Breast epithelium (tissue), 4 donors: Measurements from ENCODE around the gene C14orf180. TPM values are rescaled to one million over a fixed set of nuclear protein-coding genes. Genes with fewer than 3 reads are reported as not detected.
"Not testable (repeated sequence)": the region's sequence is repeated elsewhere in the genome, so short reads cannot be mapped to it uniquely, and the experiment has no call there.

Experiments used
- DNase-seq, 2 donors: peaks; one replicate each; pipeline ENCODE4 v3.0.0-alpha.2; 2019; ENCODE audit warnings: low spot score in 2 of 2
- H3K27ac ChIP-seq, 2 donors: fragments of 200-600 bp; sonication (generic) in 1 of 2; one replicate each; pipeline ENCODE4 v1.5.1; 2016 to 2019; ENCODE audit warnings: mild to moderate bottlenecking in 1 of 2
- H3K27me3 ChIP-seq, 2 donors: fragments of 200-600 bp; sonication (generic) in 1 of 2; one replicate each; pipeline versions ENCODE4 v1.5.1 to v1.6.0; 2017 to 2019; ENCODE audit warnings: control low read depth in 1 of 2, mild to moderate bottlenecking in 1 of 2
- H3K36me3 ChIP-seq: fragments of 200-600 bp; one replicate; pipeline ENCODE4 v1.5.1; 2019
- H3K4me1 ChIP-seq, 2 donors: fragments of 200-600 bp; sonication (generic); one replicate each; pipeline ENCODE4 v1.5.1; 2016 to 2019; ENCODE audit warnings: control low read depth in 1 of 2
- H3K4me3 ChIP-seq, 3 donors: fragments of 200-600 bp; sonication (generic); 1 replicate in 2 of 3; 2 replicates in 1 of 3; pipeline ENCODE4 v1.5.1; 2016 to 2019; ENCODE audit warnings: mild to moderate bottlenecking in 3 of 3, moderate library complexity in 2 of 3
- H3K9me3 ChIP-seq, 2 donors: fragments of 200-600 bp; sonication (generic) in 1 of 2; one replicate each; pipeline ENCODE4 v1.5.1; 2016 to 2019; ENCODE audit warnings: control low read depth in 1 of 2
- POLR2A ChIP-seq: fragments of 450-650 bp; IDR thresholded peaks from one replicate; pipeline ENCODE4 v1.6.1; 2016; ENCODE audit warnings: antibody characterized with exemption, mild to moderate bottlenecking, moderate library complexity
- POLR2AphosphoS5 ChIP-seq, 3 donors: sonication (generic); formaldehyde crosslinking; IDR thresholded peaks; one replicate each; pipeline ENCODE4 v1.6.1; 2017; ENCODE audit warnings: antibody characterized with exemption in 3 of 3
- intact Hi-C: fragments of 100-400 bp; cut with DNase I; formaldehyde crosslinking; loops from one replicate; pipeline ENCODE4 v1.15.1; 2023; ENCODE audit warnings: low total_unique reads
- total RNA-seq, 3 donors: library from RNA; depleted of rRNA; stranded (reverse); fragments of >200 nt; gene quantifications; one replicate each; pipeline ENCODE4 v1.1.0, GENCODE V29; 2016
- TF ChIP-seq, protein P1 (sequence below), 3 donors: fragments of 450-650 bp; IDR thresholded peaks; one replicate each; pipeline ENCODE4 v1.5.1; 2016 to 2017; ENCODE audit warnings: antibody characterized with exemption in 3 of 3, mild to moderate bottlenecking in 3 of 3, moderate library complexity in 3 of 3

The C14orf180 gene
- total RNA-seq, 3 donors from 2014 or later = 1.3 to 32.3 (median 4.2) TPM

DNA sequence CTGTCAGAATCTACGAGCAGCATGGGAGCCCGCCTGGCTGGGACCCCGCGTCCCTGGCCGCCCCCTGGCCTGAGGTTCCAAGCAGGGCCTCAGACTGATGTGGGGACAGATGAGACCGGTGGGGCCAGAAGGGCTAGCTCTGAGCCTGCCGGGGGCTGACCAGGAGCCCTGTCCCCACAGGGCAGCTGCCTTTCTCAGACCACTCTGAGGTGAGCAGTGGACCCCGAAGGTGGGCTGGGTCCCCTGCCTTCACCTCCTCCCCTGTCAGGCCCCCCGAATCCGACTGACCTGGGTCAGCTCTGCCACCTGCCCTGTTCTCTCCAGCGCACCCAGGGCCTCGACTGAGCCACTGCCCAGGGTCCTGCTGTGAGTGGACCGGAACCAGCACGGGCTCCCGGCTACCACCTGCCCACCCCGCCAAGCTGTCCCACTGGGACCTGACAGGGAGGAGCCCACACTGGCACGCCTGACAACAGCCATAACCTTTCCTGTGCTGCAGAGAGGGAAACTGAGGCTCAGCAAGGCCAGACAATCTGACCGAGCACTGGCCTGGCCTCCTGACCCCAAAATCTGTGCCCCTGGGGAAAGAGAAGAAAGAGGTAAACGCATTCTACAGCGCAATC lies 54.7 kb downstream of the C14orf180 start:
- no peak for DNase-seq
- Histone ChIP-seq H3K36me3 (no peaks in the 10 kb centered on the region), H3K27me3 (peaks cover 0 to 48% of the 10 kb centered on the region in 2 donors), H3K9me3 (no peaks in the 10 kb centered on the region), H3K4me3 (no peak overlapping the region), H3K4me1 (no peaks in the 10 kb centered on the region), H3K27ac (no peak overlapping the region)
- TF ChIP-seq, protein P1, sequence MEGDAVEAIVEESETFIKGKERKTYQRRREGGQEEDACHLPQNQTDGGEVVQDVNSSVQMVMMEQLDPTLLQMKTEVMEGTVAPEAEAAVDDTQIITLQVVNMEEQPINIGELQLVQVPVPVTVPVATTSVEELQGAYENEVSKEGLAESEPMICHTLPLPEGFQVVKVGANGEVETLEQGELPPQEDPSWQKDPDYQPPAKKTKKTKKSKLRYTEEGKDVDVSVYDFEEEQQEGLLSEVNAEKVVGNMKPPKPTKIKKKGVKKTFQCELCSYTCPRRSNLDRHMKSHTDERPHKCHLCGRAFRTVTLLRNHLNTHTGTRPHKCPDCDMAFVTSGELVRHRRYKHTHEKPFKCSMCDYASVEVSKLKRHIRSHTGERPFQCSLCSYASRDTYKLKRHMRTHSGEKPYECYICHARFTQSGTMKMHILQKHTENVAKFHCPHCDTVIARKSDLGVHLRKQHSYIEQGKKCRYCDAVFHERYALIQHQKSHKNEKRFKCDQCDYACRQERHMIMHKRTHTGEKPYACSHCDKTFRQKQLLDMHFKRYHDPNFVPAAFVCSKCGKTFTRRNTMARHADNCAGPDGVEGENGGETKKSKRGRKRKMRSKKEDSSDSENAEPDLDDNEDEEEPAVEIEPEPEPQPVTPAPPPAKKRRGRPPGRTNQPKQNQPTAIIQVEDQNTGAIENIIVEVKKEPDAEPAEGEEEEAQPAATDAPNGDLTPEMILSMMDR (IDR thresholded peaks at IDR 0.05) = no peak
- no peak for TF ChIP-seq POLR2AphosphoS5 (IDR thresholded peaks at IDR 0.05)
- TF ChIP-seq POLR2A = no peak
- intact Hi-C loops = no loop called here

DNA sequence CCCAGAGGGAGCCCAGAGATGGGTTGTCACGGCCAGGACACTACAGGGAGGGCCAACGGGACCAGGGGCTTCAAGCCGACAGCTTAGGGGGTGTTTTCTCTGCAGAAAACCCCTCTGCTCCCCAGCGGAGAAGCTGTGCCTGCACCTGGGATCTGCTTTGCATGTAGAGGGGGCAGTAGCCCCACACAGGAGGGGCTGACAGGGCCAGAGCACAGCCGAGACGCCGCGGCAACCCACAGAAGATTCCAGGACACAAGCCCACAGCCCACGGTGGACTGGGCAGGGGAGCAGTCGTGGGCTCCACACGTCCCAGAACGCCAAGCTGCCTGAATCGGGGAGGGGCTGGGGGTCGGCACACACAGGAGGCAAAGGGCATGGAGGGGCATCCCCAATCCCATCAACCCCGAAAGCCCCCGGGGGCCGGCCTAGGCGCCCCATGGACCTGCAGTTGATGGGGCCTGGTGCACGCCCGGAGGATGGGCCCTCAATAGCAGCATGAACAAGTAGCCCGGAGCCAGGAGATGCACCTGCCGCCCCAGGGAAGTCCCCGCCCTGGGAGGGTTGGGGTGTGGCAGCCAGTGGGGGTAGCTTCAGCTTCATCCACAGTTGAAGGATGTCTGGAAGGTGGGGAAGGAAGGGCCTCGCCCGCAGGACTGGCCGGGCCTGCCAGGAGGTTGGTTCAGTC lies 55.5 kb downstream of the C14orf180 start:
- Histone ChIP-seq H3K27me3 (peaks cover 0 to 56% of the 10 kb centered on the region in 2 donors), H3K9me3 (no peaks in the 10 kb centered on the region), H3K4me1 (no peaks in the 10 kb centered on the region), H3K27ac (no peak overlapping the region), H3K4me3 (no peak overlapping the region), H3K36me3 (no peaks in the 10 kb centered on the region)
- TF ChIP-seq POLR2A (no peak), POLR2AphosphoS5 (IDR thresholded peaks at IDR 0.05) (no peak)
- TF ChIP-seq, protein P1 (IDR thresholded peaks at IDR 0.05) = no peak
- no peak for DNase-seq
- intact Hi-C loops = no loop called here

DNA sequence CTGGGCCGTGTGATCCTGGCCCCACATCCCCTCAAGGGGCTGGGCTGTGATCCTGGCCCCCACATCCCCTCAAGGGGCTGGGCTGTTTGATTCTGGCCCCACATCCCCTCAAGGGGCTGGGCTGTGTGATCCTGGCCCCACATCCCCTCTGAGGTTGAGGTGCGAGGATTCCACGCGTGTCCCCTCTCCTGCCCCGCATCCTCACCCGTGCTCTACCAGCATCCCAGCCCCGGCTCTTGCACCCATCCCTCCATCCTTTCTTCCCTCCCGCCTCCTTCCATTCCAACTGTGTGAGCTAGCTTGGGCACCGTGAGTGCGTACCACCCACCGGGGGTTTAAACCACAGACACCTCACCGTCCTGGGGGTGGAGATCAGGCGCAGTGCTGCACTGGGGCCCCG lies 56.2 kb downstream of the C14orf180 start:
- DNase-seq = no peak
- Histone ChIP-seq H3K4me3 (no peak overlapping the region), H3K27ac (no peak overlapping the region), H3K36me3 (no peaks in the 10 kb centered on the region), H3K4me1 (no peaks in the 10 kb centered on the region), H3K9me3 (no peaks in the 10 kb centered on the region), H3K27me3 (peaks cover 0 to 59% of the 10 kb centered on the region in 2 donors)
- TF ChIP-seq POLR2A (no peak), POLR2AphosphoS5 (IDR thresholded peaks at IDR 0.05) (no peak)
- TF ChIP-seq, protein P1 (IDR thresholded peaks at IDR 0.05) = no peak
- intact Hi-C loops = no loop called here

GRCh38 chr14:104636131-104636530 lies 56.6 kb downstream of the C14orf180 start:
- Histone ChIP-seq H3K9me3 (no peaks in the 10 kb centered on the region), H3K27me3 (peaks cover 0 to 59% of the 10 kb centered on the region in 2 donors), H3K27ac (no peak overlapping the region), H3K4me1 (no peaks in the 10 kb centered on the region), H3K4me3 (no peak overlapping the region), H3K36me3 (no peaks in the 10 kb centered on the region)
- intact Hi-C loops = no loop called here
- TF ChIP-seq POLR2AphosphoS5 (IDR thresholded peaks at IDR 0.05) = no peak
- TF ChIP-seq, protein P1 (IDR thresholded peaks at IDR 0.05) = no peak
- no peak for TF ChIP-seq POLR2A
- no peak for DNase-seq

GRCh38 chr14:104636846-104637545 lies 57.4 kb downstream of the C14orf180 start:
- H3K27ac ChIP-seq, H3K9me3 ChIP-seq, DNase-seq, H3K4me3 ChIP-seq, H3K36me3 ChIP-seq, H3K4me1 ChIP-seq, intact Hi-C loops: not testable (repeated sequence)
- H3K27me3 ChIP-seq = peaks cover 0 to 56% of the 10 kb centered on the region in 2 donors
